Posterior cingulate gyrus (tissue), 11 donors: ENCODE data around the gene CEACAM4.
A peak's percentile ranks its signal among the peaks of the same experiment; 100 is the strongest.

Source experiments
- DNase-seq, 10 donors: peaks; one replicate each; pipeline versions ENCODE4 v3.0.0 to v3.0.0-alpha.2; 2020 to 2021; ENCODE audit warnings: mixed read lengths in 3 of 10
- intact Hi-C: fragments of 100-400 bp; cut with DNase I; formaldehyde crosslinking; loops from one replicate; pipeline ENCODE4 v1.15.1; 2023

Gene CEACAM4

GRCh38 chr19:41619018-41619556, 7.8 kb downstream of the CEACAM4 start:
- no peak for DNase-seq
- intact Hi-C loops = no loop called here

GRCh38 chr19:41617941-41618730, 8.7 kb downstream of the CEACAM4 start:
- no peak for DNase-seq
- intact Hi-C loops = no loop called here

DNA sequence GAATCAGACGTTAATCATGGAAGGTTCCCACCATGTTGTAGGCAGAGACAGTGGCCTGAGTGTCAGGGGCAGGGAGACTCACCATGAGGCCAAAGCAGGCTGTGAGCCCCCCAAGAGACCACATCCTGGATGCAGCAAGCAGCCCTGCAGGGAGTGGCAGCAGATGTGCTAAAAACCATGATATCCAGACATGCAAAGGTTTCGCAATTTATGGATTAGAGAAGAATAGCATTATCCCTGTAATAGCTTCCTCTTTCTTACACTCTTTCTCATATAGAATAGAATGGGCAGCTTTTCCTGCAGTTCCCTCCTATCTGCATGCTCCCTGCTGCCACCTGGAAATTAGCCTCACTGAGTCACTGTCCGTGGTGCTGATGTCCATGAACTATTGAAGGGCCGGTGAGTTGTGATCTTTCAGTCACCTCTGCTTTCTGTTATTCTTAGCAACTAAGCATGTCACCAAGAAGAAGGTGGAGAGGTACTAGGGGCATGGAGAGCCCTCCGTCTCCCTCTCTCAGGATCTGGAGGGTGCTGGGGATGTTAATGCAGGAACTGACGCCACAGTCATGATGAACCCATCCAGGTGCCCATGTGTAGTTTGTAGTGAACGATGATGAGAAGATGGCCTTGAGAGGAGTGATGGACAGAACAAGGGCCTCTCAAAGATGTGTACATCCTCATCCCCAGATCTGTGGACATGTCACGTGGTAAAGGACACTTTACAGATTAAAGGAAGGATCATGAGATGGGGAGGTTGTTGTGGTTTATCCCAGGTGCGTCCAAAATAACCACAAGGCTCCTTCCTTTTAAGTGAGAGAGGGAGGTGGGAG, 9.9 kb downstream of the CEACAM4 start:
- intact Hi-C loops = no loop called here
- no peak for DNase-seq

DNA sequence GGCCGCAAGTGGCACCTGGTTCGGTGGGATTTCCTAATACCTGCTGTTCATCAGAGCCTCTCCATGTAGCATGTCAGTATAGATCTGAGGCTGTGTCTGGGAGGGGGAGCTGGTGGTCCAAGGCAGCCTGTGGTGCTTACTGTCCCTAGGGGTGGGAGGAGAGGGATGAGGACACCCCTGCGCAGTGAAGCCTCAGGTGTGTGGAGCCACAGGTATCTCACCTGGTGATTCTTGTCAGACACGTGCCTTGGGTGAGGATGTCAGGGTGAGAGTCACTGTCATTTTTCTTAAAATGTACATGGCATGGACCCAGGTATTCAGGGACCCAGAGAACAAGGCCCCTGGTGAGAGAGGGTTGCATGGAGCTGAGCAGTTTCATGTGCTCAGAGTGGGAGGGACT, 11.7 kb downstream of the CEACAM4 start:
- intact Hi-C loops = no loop called here

DNA sequence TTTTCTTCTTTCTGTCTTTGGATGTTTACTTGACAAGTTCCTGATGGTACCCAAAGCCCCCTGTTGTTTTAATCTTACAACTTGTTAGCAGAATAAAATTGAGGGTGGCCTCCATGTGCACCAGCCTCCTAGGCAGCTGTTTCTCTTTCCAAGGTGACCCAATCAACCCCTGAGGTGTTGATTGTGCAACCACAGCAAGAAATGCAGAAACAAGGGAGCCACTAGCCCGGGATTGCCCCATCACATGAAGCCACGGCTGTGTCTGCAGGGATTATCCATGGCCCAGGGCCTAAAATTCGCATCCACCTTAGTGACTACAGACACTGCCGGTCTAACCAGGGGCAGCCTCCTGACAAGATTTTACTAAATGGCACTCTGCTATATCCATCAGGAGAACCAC, 14.4 kb downstream of the CEACAM4 start:
- intact Hi-C loops = no loop called here
- no peak for DNase-seq

More for the DNA sequence above, 11.7 kb downstream of the CEACAM4 start:
- DNase-seq = no peak

GRCh38 chr19:41610789-41611188, 16.1 kb downstream of the CEACAM4 start:
- DNase-seq = no peak
- intact Hi-C loops = no loop called here

- intact Hi-C loops = no loop called here
- no peak for DNase-seq
These were observed 19.2 kb downstream of the CEACAM4 start for GRCh38 chr19:41607668-41608067.

DNA sequence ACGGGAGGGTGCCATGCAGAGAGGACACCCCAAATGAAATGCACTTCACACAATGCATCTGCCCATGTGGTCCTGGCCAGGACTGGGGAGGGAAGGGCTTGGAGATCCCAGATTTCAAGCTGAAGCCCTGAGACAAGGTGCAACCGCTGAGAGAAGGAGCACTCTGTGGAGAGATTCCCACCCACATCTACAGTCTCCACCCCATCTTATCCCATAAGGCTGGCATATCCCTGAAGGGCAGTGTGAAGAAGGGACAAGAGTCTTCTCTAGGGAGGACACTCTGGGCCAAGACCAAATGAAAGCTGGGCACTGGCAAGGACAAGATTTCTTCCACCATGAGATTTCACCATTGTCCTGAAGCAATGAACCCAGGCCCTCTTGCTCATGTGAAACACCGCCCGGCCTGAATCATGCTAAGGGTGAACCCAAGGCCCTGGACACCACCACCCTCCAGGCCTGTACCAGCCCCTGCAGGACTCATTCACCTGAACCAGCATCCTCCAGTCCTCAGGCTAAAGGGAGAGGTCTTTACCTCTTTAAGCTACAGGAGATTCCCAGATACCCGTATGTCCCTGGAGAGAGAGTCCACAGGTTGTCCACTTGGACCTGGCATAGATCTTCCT, 20.5 kb downstream of the CEACAM4 start:
- intact Hi-C loops = no loop called here
- no peak for DNase-seq

DNA sequence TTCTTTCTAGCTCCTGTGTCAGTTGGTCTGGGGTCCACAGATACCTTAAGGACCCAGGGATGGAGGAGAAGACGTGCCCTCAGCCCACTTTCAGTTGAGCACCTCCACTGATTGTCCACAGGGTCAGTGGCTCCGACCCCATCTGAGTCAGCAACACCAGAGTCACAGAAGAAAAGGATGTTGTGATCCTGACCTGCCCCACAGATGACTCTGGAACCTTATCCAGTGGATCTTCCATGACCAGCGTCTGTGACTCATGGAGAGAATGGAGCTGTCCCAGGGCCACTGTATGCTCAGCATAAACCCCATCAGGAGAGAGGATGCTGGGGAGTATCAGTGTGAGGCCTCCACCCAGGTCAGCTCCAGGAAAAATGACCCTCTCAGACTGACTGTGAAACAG, 22.0 kb downstream of the CEACAM4 start:
- DNase-seq = no peak
- intact Hi-C loops = no loop called here

DNA sequence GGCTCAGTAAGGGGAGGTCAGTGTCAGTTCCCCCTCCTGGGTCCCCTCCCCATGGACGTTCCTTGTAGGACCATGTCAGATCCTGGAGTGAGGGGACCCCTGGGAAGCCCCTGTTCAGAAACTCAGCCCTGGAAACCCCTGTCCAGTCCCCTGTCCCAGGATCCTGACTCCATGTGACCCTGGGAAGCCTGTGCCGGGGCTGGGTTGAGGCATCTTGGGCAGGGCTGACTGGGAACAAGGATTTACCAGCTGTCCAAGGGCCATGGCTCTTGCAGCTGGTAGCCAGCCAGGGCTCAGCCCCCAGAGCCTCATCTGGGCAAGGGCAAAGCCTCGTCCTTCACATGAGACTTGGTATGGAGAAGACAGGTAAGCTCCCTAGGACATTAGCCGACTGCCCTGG, 25.1 kb downstream of the CEACAM4 start:
- no peak for DNase-seq
- intact Hi-C loops = no loop called here

DNA sequence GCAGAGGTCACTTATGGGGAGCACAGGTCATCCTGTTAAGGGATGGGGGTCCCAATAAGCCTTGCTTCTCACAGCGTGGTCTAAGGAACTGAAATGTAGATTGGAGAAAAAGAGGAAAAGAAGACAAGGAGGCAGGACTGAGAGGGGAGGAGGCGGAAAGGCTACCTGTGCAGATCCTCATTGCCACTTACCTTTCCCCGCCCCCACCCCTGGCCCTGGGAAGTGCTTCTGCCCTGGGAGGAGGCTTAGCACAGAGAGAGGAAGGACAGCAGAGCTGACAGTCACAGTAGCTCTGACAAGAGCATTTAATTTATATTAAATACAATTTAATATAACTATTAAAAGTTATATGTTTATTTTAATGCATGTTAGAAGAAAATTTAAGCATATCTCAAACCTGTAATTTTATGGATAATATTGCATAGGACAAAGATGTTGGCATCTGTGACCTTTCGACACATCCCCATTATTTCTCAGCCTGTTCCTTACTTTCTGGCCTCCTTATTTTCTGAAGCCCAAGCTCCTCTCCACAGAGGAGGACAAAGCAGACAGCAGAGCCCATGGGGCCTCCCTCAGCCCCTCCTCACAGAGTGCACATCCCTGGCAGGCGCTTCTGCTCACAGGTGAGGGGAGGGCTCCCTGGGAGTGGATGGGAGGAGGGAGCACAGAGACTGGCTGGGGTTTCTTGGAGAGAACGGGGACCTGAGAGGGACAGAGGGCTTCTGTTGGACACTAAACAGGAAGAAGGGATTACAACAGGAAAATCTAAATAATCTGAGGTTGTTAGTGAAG, 27.5 kb downstream of the CEACAM4 start:
- DNase-seq = no peak
- intact Hi-C loops = no loop called here

GRCh38 chr19:41597600-41598041, 29.3 kb downstream of the CEACAM4 start:
- peak in 6 of 10 donors; percentile 44 to 78 (median 60) for DNase-seq
- intact Hi-C loops = no loop called here

DNA sequence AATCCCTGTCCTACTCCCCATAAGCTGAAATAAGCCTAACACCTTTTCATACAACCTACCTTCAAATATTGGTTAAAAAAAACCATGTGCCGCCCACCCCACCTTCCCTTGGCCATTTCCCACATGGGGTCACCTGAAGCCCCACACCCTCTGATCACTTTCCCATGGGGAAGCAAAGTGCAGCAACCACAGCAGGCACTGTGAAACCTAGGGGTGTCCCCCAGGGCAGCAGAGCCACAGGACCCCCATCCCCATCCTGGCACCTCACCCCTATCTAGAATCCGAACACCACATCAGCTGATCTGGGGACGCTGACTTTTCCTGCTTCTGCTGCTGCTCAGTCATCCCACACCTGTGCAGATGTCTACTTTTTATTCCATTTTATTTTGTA, 31.0 kb downstream of the CEACAM4 start:
- no peak for DNase-seq
- intact Hi-C loops = no loop called here

- intact Hi-C loops = no loop called here
- peak in 1 of 10 donors; percentile 14 for DNase-seq
These were observed 31.5 kb downstream of the CEACAM4 start for GRCh38 chr19:41595258-41595889.

DNA sequence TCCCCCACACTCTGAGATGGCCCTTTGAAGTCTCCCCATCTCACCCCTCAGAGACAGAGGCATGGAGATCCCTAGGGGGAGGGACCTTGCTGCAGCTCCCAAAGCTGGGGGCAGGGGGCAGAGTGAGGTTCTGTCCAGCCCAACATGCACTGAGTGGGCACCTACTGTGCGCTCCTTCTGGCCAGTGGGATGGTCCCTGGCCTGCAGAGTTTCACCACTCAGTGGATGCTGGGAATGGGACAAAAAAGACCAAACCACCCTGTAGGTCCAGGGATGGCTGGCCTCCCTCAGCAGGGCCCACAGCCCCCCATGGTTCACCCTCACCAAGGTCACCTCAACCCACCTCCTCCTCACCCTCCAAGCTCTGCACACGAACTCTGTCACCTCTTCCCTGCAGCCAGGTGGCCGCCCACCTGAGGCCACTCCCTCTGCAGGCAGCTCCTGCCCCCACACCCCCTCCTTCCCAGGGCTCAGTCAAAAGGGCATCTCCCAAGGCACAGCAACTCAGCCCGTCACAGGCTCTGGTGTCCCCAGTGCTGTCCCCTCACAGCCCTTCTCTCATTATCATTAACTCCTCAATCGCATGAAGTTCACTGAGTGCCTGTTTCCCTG, 34.8 kb downstream of the CEACAM4 start:
- intact Hi-C loops = no loop called here
- DNase-seq = no peak

DNA sequence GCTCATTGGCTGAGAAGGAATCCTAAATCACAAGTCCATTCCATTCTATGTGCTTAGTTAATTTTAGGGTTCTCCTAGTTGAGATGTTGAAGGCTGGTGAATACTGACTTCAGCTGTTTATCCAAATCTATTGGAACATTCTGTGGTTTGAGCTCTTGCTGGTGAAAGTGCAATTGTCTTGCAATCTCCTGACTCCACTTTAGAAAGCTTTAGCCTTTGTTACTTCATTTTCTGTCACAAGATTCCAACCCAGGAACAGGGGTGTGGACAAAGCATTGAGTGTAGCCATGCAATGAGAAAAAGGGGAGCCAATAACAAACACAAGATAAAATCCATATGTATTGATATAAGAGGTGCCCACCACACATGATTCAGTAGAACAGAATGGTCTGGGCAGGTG, 35.9 kb downstream of the CEACAM4 start:
- intact Hi-C loops = no loop called here
- DNase-seq = no peak

DNA sequence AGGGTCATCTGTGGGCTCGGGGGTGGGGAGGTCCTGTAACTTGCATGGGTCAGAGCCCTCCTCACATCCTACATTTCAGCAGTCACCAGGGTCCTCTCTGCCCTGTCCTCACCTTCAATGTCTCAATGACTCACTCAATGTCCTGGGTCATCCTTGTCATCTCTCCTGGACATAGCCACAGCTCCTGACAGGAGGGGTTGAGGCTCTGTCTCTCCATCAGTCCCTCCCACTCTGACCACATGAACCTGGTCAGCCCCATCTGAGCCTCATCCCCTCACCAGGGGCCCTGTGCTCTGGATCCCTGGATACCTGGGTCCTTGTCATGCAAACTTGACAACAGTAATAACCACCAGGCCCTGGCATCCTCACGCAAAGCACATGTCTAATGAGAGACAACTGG, 37.5 kb downstream of the CEACAM4 start:
- intact Hi-C loops = no loop called here
- DNase-seq = no peak

DNA sequence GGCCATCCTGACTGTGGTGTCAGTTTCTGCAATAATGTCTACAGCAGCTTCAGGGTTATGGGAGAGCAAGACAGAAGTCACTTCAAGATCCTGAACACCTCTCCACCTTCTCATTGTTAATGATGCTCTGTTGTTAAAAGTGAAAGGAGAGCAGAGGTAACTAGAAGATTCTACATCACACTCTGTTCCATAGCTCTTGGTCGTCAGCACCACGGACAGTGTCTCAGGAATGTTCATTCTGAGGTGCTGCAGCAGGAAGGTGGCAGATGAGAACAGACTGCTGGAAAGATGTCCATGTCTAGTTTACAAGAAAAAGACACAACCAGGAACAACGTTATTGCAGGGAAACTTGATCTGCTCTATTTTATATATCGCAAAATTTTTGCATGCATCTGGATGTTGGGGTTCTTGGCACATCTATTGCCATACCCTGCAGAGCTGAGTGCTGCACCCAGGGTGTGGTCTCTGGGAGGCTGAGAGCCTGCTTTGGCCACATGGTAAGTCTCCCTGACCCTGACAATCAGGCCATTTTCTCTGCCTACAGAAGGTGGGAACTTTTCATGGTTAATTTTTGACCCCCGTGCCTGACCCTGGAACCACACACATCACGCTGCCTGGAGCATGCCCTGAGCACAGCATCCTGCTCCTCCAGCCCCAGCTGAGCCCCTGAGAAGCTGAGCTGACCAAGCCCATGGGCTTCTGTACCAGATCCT, 38.2 kb downstream of the CEACAM4 start:
- intact Hi-C loops = no loop called here
- no peak for DNase-seq

DNA sequence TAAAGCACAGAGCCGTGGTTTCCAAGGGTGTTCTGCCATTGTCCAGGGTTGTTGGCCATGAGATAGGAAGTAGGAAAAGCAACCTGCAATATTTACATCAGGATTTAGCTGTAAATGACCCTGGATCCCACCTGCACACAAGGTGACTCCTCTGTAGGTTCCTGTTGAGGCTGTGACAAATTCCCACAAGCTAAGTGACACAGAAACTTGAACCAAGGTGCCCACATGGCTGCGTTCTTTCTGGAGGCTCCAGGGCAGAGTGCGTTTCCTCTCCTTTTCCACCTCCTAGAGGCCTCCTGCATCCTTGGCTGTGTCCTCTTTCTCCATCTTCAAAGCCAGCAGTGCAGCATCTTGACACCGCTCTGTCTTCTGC, 39.0 kb downstream of the CEACAM4 start:
- intact Hi-C loops = no loop called here
- DNase-seq = no peak
